CD4-positive, alpha-beta T cell treated with Interleukin-1 beta for 1 hour (primary cell): ENCODE data around the gene CLTCL1.

Experiments
- DNase-seq, 2 donors: peaks; one replicate each; pipeline ENCODE4 v3.0.0-alpha.2; 2020 to 2022

Gene CLTCL1

GRCh38 chr22:19244600-19245352, 46.7 kb downstream of the CLTCL1 start:
- DNase-seq, result no peak

- DNase-seq, result no peak
These were observed 48.8 kb downstream of the CLTCL1 start for GRCh38 chr22:19242699-19243098.

DNA sequence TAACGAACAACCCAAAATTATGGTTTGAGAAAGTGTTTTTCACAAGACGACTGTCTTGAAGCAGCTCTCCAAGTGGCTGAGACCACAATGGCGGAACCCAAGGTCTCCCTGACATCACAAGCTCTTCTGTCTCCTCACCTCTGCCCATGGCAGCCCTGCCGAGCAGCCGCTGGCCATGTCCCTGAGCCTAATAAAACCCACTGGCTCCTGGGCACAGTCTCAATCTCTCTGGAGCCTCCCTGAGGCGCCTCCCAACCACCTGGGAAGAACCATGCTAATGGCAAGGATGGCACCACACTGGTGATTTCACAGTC, 50.0 kb downstream of the CLTCL1 start:
- no peak for DNase-seq

DNA sequence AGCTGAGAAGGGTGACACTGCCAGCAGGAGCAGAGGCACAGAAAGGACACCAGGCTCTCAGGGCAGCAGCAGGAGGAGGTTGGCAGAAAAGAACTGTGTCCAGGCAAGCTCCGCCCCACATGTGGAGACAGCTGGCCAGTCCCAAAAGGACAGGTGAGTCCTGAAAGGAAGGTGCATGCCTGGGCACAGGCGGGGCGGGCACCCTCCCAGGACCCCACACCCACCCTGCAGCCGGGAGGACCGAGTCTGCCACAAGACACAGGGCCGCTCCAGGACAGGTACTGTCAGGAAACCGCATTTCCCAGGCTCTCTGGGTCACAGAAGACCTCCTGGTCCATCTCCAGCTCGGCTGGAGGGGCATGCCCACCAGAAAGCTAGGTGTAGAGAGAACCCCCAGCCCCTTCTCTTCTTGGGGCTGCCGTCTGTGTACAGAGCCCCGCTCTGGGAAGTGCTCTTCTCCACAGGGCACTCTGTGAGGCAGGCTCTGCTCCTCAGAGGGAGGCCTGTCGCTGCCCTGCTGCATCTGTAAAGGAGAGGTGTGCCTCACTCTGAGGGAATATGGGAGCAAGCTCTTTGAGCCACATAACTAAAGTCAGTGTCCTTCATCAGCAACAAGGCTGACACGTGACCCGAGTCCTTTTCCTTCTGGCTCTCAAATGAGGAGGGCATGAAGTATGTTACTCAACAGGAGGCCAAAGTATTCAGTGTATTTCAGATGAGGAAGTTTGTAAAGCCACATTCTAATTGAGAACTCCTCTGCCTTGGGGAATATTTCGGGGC, 50.5 kb downstream of the CLTCL1 start:
- DNase-seq, result no peak

- DNase-seq, result no peak
These were observed 52.1 kb downstream of the CLTCL1 start for GRCh38 chr22:19239464-19239863.

GRCh38 chr22:19238900-19239299, 52.6 kb downstream of the CLTCL1 start:
- DNase-seq, result no peak

- DNase-seq, result no peak
These were observed 55.6 kb downstream of the CLTCL1 start for GRCh38 chr22:19235874-19236273.

GRCh38 chr22:19234126-19234896, 57.2 kb downstream of the CLTCL1 start:
- no peak for DNase-seq

DNA sequence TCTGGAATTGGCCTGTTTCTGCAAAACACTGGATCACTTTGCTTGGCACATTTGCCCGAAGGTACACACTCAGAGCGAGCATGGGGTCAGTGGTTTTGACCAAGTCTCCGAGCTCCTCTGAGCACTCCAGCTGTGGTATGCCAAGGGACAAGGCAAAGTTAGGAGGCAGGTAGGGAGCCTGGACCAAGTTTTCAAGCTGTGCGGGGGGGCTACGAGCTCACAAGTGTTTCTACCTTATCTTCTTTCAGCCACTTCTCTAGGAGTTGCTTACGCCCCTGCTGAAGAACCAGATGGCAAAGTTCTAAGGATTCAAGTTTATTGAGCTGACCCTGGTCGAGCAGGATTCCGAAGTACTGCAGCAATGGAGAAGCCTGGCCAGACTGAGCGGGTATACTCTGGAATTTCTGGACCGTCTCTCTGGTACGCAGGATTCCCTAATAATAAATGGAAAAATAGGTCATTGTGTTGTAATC, 58.3 kb downstream of the CLTCL1 start:
- no peak for DNase-seq

GRCh38 chr22:19232623-19233022, 58.9 kb downstream of the CLTCL1 start:
- no peak for DNase-seq

DNA sequence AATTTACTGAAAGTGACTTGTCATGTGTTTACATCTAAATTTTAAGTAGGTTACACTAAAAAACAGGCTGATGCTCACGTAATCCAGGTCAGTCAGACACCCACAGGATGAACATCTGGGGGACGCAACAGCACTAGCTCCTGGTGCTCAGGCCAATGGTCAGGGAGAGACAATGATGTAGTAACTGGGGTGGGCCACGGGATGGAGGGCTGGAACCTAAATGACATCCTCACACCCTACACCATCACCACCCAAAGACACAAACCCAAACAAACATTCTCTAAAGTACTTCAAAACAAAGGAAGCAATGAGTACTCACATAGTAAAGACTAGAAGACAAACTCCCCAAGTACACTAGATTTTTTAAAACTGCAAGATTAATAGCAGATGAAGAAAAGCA, 59.5 kb downstream of the CLTCL1 start:
- no peak for DNase-seq

GRCh38 chr22:19229600-19229999, 61.9 kb downstream of the CLTCL1 start:
- DNase-seq, result no peak

DNA sequence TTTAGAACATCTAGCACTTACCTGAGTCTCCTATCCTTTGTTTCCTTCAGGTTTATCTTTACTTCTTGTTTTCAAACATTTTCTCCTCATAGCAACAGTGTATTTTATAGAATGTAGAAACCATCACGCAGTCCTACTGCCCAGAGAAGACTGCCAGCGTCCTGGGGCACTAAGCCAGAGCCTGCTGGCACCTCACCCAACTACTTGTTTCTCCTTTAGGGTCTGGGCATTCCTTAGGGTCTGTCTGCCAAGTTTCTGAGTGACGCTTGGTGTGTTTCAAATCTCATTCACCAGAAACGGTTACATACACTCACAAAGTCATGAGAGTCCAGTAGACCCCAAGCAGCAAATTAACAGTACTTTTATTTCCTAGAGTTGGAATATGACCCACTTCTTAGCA, 63.3 kb downstream of the CLTCL1 start:
- DNase-seq, result no peak

GRCh38 chr22:19226428-19226827, 65.1 kb downstream of the CLTCL1 start:
- no peak for DNase-seq

GRCh38 chr22:19225560-19225959, 66.0 kb downstream of the CLTCL1 start:
- DNase-seq, result no peak

- no peak for DNase-seq
These were observed 66.5 kb downstream of the CLTCL1 start for GRCh38 chr22:19224985-19225384.

- no peak for DNase-seq
These were observed 67.0 kb downstream of the CLTCL1 start for GRCh38 chr22:19224557-19224956.

GRCh38 chr22:19223617-19224016, 67.9 kb downstream of the CLTCL1 start:
- no peak for DNase-seq

DNA sequence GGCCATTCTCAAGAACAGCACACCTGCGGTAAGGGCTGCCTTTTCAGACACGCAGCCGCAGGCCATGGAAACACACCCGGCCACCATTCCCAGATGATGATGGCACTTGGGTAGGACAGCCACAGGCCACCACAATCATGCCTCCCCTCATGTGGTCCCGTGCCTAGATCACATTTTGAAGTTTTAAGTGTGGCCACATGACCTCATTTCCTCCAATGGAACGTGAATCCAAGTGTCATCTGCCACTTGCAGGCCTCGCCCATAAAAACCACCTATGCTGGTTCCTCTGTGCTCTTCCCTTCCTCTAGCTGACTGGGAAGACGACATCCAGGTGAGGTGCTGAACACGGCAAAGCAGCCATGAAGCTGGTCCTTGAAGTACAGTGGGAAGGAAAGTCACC, 68.4 kb downstream of the CLTCL1 start:
- no peak for DNase-seq

DNA sequence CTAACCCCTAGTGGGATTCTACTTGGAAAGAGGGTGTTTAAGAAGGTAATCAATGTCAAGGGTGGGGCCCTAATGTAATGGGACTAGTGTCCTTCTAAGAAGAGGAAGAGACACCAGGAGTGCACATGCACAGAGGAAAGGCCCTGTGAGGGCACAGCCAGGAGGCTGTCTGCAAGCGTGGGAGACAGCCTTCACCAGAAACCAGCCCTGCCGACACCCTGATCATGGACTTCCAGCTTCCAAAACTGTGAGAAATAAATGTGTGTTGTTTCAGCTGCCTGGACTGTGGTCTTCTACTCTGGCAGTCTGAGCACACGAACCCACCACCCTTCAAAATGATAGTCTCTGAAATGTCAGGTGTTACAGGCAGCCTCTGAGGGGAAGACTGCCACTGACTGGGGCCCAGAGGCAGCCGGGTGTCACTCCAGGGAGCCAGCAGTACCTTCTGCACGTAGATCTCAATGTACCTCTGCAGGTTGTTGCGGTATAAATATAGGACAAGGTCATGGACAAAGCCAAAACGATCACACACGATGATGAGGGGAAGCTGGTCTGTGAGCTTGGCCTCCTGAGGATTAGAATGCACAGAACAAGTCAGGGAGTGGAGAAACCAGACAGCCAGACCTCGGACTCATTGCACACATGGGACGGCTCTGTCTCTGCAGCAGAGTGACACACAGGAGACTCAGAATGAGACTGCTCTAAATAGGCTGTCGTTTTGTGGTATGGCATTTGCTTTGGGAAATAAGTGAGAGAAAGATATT, 69.1 kb downstream of the CLTCL1 start:
- no peak for DNase-seq

GRCh38 chr22:19220867-19221266, 70.7 kb downstream of the CLTCL1 start:
- DNase-seq, result no peak

DNA sequence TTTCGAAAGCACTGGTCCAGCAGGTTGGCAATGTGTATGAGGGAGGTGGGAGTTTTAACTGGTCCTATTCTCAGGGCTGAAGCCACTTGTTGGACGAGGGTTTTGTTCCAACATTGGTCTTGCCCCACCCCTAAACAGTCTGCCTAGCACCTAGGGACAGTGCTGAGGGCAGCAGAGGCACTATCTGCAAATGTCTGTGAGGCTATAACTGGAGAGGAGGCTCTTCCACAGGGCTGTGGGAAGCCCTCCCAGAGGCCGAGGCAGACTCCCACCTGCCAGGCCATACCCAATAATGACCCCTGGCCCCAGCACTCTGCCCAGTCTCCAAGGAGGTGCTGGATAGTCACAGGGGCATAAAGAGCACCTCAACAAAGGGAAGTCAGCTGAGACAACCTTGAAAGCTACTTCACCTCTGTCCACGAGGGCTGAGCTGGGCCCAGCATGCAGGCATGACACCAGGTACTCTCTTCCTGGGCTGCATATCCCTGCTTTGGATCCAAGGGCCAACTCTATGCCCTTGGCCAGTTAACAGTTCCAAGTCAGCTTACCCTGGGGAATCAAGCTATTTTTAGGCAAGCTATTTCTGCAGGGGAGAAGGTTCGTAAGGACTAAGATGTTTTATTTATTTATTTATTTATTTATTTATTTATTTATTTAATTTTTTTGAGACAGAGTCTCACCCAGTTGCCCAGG, 72.8 kb downstream of the CLTCL1 start:
- DNase-seq, result no peak
